ENCODE data around the gene DESI1. TPM values are rescaled to one million over a fixed set of nuclear protein-coding genes. Genes with fewer than 3 reads are reported as not detected.
A peak's percentile ranks its signal among the peaks of the same experiment; 100 is the strongest.

The DESI1 gene
- total and polyA plus RNA-seq, 2 of the 13 experiments (the other 11 are each of a cell fraction or from before 2014, with no cell fraction given) = 21.6 to 29.2 TPM

DNA sequence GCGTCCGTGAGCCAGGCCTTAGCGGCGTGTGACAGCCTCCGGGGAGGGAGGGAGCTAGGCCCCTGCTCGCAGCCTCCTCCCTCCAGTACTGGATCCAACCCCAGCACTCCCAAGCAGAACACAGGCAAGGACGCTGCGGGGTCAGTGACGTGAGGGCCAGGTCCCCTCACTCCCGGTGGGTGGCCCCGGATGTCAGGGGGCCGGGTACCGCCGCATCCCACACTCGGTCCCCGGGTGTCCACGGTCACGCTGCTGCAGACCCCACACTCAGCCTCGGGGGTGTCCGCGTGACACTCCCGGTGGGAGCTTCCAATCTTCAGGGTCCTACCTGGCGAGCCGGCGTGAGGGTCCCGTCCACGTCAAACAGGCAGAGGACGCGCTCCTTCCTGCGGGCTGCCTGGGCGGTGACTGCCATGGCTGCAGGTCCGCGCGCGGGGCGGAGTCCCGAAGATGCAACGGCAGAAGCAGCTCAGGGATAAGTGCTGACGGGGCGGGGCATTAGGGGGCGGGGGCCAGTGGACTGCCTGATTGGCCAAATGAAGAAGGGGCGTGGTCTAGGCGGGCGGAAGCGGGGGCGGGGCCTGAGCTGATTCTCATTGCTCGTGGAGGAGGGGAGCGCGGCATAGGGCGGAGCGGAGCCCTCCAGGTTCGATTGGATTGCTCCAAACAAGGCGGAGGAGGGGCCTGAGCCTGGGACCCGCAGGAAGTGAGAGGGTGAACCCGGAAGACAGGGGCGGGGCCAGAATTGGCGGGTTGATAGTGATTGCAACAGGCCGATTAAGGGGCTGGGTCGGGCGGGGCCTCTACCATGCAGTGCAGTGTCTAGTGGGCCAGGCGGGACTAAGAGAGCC is 31.2 kb downstream of the DESI1 start, which contains the start of gene PMM1 (continued):
- TF ChIP-seq ISX (CRISPR knock-in tag; conservative IDR thresholded peaks at IDR 0.05) = no peak
- TF ChIP-seq ATRX (CRISPR knock-in tag; IDR thresholded peaks at IDR 0.05; ENCODE audit: borderline replicate concordance) = no peak
- no peak for TF ChIP-seq RCOR2 (CRISPR knock-in tag; IDR thresholded peaks at IDR 0.05)
- TF ChIP-seq TMF1 (CRISPR knock-in tag; IDR thresholded peaks at IDR 0.05; ENCODE audit: low read depth) = 0 out of 2 replicates have a peak, but pooled peaks have one; percentile 4
- no peak for TF ChIP-seq ZNF672 (CRISPR knock-in tag; IDR thresholded peaks at IDR 0.05)
- TF ChIP-seq RFX1 (IDR thresholded peaks at IDR 0.05) = no peak
- no peak; the same call in 1 of the 2 replicates for TF ChIP-seq ZNF232 (CRISPR knock-in tag; IDR thresholded peaks at IDR 0.05; ENCODE audit: borderline replicate concordance)
- no peak for TF ChIP-seq SMYD3 (CRISPR knock-in tag; IDR thresholded peaks at IDR 0.05)
- TF ChIP-seq, protein P1, sequence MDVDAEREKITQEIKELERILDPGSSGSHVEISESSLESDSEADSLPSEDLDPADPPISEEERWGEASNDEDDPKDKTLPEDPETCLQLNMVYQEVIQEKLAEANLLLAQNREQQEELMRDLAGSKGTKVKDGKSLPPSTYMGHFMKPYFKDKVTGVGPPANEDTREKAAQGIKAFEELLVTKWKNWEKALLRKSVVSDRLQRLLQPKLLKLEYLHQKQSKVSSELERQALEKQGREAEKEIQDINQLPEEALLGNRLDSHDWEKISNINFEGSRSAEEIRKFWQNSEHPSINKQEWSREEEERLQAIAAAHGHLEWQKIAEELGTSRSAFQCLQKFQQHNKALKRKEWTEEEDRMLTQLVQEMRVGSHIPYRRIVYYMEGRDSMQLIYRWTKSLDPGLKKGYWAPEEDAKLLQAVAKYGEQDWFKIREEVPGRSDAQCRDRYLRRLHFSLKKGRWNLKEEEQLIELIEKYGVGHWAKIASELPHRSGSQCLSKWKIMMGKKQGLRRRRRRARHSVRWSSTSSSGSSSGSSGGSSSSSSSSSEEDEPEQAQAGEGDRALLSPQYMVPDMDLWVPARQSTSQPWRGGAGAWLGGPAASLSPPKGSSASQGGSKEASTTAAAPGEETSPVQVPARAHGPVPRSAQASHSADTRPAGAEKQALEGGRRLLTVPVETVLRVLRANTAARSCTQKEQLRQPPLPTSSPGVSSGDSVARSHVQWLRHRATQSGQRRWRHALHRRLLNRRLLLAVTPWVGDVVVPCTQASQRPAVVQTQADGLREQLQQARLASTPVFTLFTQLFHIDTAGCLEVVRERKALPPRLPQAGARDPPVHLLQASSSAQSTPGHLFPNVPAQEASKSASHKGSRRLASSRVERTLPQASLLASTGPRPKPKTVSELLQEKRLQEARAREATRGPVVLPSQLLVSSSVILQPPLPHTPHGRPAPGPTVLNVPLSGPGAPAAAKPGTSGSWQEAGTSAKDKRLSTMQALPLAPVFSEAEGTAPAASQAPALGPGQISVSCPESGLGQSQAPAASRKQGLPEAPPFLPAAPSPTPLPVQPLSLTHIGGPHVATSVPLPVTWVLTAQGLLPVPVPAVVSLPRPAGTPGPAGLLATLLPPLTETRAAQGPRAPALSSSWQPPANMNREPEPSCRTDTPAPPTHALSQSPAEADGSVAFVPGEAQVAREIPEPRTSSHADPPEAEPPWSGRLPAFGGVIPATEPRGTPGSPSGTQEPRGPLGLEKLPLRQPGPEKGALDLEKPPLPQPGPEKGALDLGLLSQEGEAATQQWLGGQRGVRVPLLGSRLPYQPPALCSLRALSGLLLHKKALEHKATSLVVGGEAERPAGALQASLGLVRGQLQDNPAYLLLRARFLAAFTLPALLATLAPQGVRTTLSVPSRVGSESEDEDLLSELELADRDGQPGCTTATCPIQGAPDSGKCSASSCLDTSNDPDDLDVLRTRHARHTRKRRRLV (CRISPR knock-in tag; IDR thresholded peaks at IDR 0.05) = no peak
- TF ChIP-seq ZNF430 (CRISPR knock-in tag; IDR thresholded peaks at IDR 0.05) = peak; percentile 90
- TF ChIP-seq KDM5A (IDR thresholded peaks at IDR 0.05; ENCODE audit: borderline replicate concordance, low read length) = peak; percentile 54; the same call in 1 of the 2 replicates
- TF ChIP-seq NR1H2 (CRISPR knock-in tag; IDR thresholded peaks at IDR 0.05; ENCODE audit: borderline replicate concordance, low read depth) = no peak
- no peak for TF ChIP-seq BORCS8-MEF2B (CRISPR knock-in tag; IDR thresholded peaks at IDR 0.05)
- TF ChIP-seq, protein P2, sequence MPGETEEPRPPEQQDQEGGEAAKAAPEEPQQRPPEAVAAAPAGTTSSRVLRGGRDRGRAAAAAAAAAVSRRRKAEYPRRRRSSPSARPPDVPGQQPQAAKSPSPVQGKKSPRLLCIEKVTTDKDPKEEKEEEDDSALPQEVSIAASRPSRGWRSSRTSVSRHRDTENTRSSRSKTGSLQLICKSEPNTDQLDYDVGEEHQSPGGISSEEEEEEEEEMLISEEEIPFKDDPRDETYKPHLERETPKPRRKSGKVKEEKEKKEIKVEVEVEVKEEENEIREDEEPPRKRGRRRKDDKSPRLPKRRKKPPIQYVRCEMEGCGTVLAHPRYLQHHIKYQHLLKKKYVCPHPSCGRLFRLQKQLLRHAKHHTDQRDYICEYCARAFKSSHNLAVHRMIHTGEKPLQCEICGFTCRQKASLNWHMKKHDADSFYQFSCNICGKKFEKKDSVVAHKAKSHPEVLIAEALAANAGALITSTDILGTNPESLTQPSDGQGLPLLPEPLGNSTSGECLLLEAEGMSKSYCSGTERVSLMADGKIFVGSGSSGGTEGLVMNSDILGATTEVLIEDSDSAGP (CRISPR knock-in tag; IDR thresholded peaks at IDR 0.05; ENCODE audit: borderline replicate concordance) = peak; percentile 69; the same call in 1 of the 2 replicates
- TF ChIP-seq FOXK2 (IDR thresholded peaks at IDR 0.05) = no peak
- no peak for TF ChIP-seq CBFB (CRISPR knock-in tag; IDR thresholded peaks at IDR 0.05)
- no peak for TF ChIP-seq EP300 (IDR thresholded peaks at IDR 0.05; ENCODE audit: low read depth in 2 of 2, low read length in 2 of 2)
- no peak for TF ChIP-seq EP300 (CRISPR knock-in tag; IDR thresholded peaks at IDR 0.05; ENCODE audit: borderline replicate concordance)
- TF ChIP-seq HIC2 (CRISPR knock-in tag; IDR thresholded peaks at IDR 0.05; ENCODE audit: low read depth) = no peak
- TF ChIP-seq TOE1 (CRISPR knock-in tag; IDR thresholded peaks at IDR 0.05) = no peak
- no peak for TF ChIP-seq ATF3 (CRISPR knock-in tag; IDR thresholded peaks at IDR 0.05)
- 0 out of 2 replicates have a peak, but pooled peaks have one; percentile 24 for TF ChIP-seq ZNF317 (CRISPR knock-in tag; IDR thresholded peaks at IDR 0.05)

Measured in HepG2 (cell line).